GM12878 (cell line): ENCODE data around the gene TUBAL3. TPM values are rescaled to one million over a fixed set of nuclear protein-coding genes. Genes with fewer than 3 reads are reported as not detected.

ENCODE experiments used
- ATAC-seq: fragments of 200-7000 bp; cut with Tn5 transposase; 3 replicates; pipeline ENCODE4 v1.9.1; 2020; ENCODE audit warnings: mild to moderate bottlenecking, moderate library complexity
- BruUV-seq: library from RNA; stranded (reverse); fragments of 400-500 nt; replicated peaks from 2 replicates; lab custom pipeline; 2021; lab: Mats Ljungman, UMichigan
- CTCF ChIA-PET: fragments of 300-600 bp; sonication (Branson Sonifier 250); formaldehyde crosslinking; extraction: SDS; loops from one replicate; lab custom pipeline; 2021; ENCODE audit warnings: inconsistent platforms; lab: Yijun Ruan, JAX
- POLR2A ChIA-PET: fragments of 350-600 bp; formaldehyde crosslinking; extraction: SDS; loops from one replicate; lab custom pipeline; 2021; ENCODE audit warnings: inconsistent platforms; lab: Charles Lee
- RAD21 ChIA-PET: fragments of 300-600 bp; sonication (Branson Sonifier 250); formaldehyde crosslinking; loops from one replicate; lab custom pipeline; 2023; ENCODE audit warnings: antibody characterized with exemption; ENCODE audit not compliant: unreplicated experiment; lab: Charles Lee
- SMC1A ChIA-PET: fragments of 300-600 bp; sonication (Branson Sonifier 250); formaldehyde crosslinking; loops from one replicate; lab custom pipeline; 2023; ENCODE audit not compliant: unreplicated experiment, uncharacterized antibody; lab: Charles Lee
- DNase-seq: peaks from one replicate; pipeline ENCODE4 v3.0.0-alpha.2; 2011; ENCODE audit warnings: low read depth, low spot score
- FAIRE-seq: peaks from 3 replicates; lab custom pipeline; 2011; peaks lifted over from hg19 to GRCh38; lab: Jason Lieb, UNC
- H2AFZ ChIP-seq: 2 replicates; pipeline ENCODE4 v1.6.0; 2011; ENCODE audit warnings: low read depth, low read length, control low read depth; ENCODE audit not compliant: control insufficient read depth
- H3K27ac ChIP-seq: 2 replicates; pipeline ENCODE4 v1.5.1; 2011; ENCODE audit warnings: control low read depth; ENCODE audit not compliant: control insufficient read depth, insufficient read depth
- H3K27me3 ChIP-seq, 2 experiments: replicated peaks in 1 of 2; 2 replicates each; pipeline versions ENCODE4 v1.6.0 to v1.6.1; 2011; ENCODE audit warnings: low read length in 1 of 2; ENCODE audit not compliant: control insufficient read depth in 2 of 2, insufficient read depth in 2 of 2
- H3K36me3 ChIP-seq, 2 experiments: 2 replicates each; pipeline ENCODE4 v1.5.1; 2011; ENCODE audit warnings: low read length in 1 of 2; ENCODE audit not compliant: control insufficient read depth in 2 of 2, insufficient read depth in 2 of 2
- H3K4me1 ChIP-seq: 2 replicates; pipeline ENCODE4 v1.6.1; 2011; ENCODE audit warnings: mild to moderate bottlenecking, low read length, moderate library complexity, mixed read lengths; ENCODE audit not compliant: control insufficient read depth, insufficient read depth
- H3K4me2 ChIP-seq: 2 replicates; pipeline ENCODE4 v1.6.0; 2011; ENCODE audit warnings: control low read depth; ENCODE audit not compliant: control insufficient read depth, insufficient read depth
- H3K4me3 ChIP-seq: fragments of 200-600 bp; sonication (generic); 2 replicates; pipeline ENCODE4 v1.5.1; 2016
- H3K79me2 ChIP-seq: 2 replicates; pipeline ENCODE4 v1.6.0; 2011; ENCODE audit warnings: low read length; ENCODE audit not compliant: control insufficient read depth, insufficient read depth
- H3K9ac ChIP-seq: 2 replicates; pipeline ENCODE4 v1.8.0; 2011; ENCODE audit warnings: low read length, control low read depth, mixed read lengths; ENCODE audit not compliant: control insufficient read depth, insufficient read depth
- H3K9me3 ChIP-seq: replicated peaks from 3 replicates; pipeline ENCODE4 v1.5.1; 2011; ENCODE audit warnings: mild to moderate bottlenecking, low read length; ENCODE audit not compliant: control insufficient read depth, insufficient read depth
- H4K20me1 ChIP-seq: 2 replicates; pipeline ENCODE4 v1.6.0; 2011; ENCODE audit not compliant: control insufficient read depth, insufficient read depth
- BCL11A ChIP-seq: IDR thresholded peaks from 2 replicates; pipeline ENCODE4 v1.6.1; 2011; ENCODE audit warnings: low read depth, low read length
- BMI1 ChIP-seq: fragments of 450-650 bp; IDR thresholded peaks from 2 replicates; pipeline ENCODE4 v1.6.1; 2016; ENCODE audit warnings: mild to moderate bottlenecking, moderate library complexity, borderline replicate concordance
- CBX5 ChIP-seq: sonication (generic); IDR thresholded peaks from 2 replicates; pipeline ENCODE4 v1.6.1; 2016; ENCODE audit warnings: low read depth, moderate library complexity, mild to moderate bottlenecking, inconsistent platforms
- EP300 ChIP-seq, 2 experiments: fragments of 150-350 bp in 1 of 2; IDR thresholded peaks; 2 replicates each; pipeline ENCODE4 v1.6.1; 2011 to 2012; ENCODE audit warnings: low read depth in 2 of 2, low read length in 2 of 2, borderline replicate concordance in 1 of 2, improper control_type of control experiment in 1 of 2, inconsistent platforms in 1 of 2; ENCODE audit not compliant: control insufficient read depth in 1 of 2
- ESRRA ChIP-seq: IDR thresholded peaks from 2 replicates; pipeline ENCODE4 v1.6.1; 2012; ENCODE audit warnings: mild to moderate bottlenecking, low read length, improper control_type of control experiment
- IKZF1 ChIP-seq: fragments of 450-650 bp; conservative IDR thresholded peaks from 2 replicates; pipeline ENCODE4 v1.6.1; 2017; ENCODE audit warnings: antibody characterized with exemption, mild to moderate bottlenecking
- JUND ChIP-seq: IDR thresholded peaks from 2 replicates; pipeline ENCODE4 v1.6.1; 2012; ENCODE audit warnings: low read depth, mild to moderate bottlenecking, low read length, improper control_type of control experiment, moderate library complexity
- KDM1A ChIP-seq: fragments of 200-600 bp; sonication (generic); IDR thresholded peaks from 2 replicates; pipeline ENCODE4 v1.6.1; 2016; ENCODE audit warnings: borderline replicate concordance
- LARP7 ChIP-seq: fragments of 450-650 bp; IDR thresholded peaks from 2 replicates; pipeline ENCODE4 v1.6.1; 2017; ENCODE audit warnings: mild to moderate bottlenecking
- MEF2A ChIP-seq: IDR thresholded peaks from 2 replicates; pipeline ENCODE4 v1.6.1; 2011; ENCODE audit warnings: low read depth, mild to moderate bottlenecking, low read length, moderate library complexity; ENCODE audit not compliant: insufficient read depth
- TBL1XR1 ChIP-seq: IDR thresholded peaks from 2 replicates; pipeline ENCODE4 v1.6.1; 2012; ENCODE audit warnings: low read depth, low read length, improper control_type of control experiment
- TCF12 ChIP-seq: IDR thresholded peaks from 2 replicates; pipeline ENCODE4 v1.6.1; 2011; ENCODE audit warnings: low read depth, mild to moderate bottlenecking, low read length
- ZSCAN29 ChIP-seq: fragments of 450-650 bp; IDR thresholded peaks from 2 replicates; pipeline ENCODE4 v1.6.1; 2017; ENCODE audit warnings: mild to moderate bottlenecking, moderate library complexity
- WGBS: methylation state at CpG from one replicate; pipeline ENCODE4 v1.1.6; 2016; ENCODE audit warnings: low lambda C conversion rate; ENCODE audit not compliant: insufficient replicate concordance, insufficient coverage; ENCODE audit errors: missing lambda C conversion rate; 5-methylcytosine and 5-hydroxymethylcytosine counted together
- in situ Hi-C: fragments of 300-500 bp; cut with MboI; formaldehyde crosslinking; loops from 9 replicates; pipeline ENCODE4 v1.14.3; 2018; ENCODE audit warnings: mixed read lengths
- intact Hi-C: fragments of 100-400 bp; cut with micrococcal nuclease; formaldehyde crosslinking; loops from one replicate; pipeline ENCODE4 v1.14.2; 2022; ENCODE audit not compliant: unreplicated experiment
- polyA plus RNA-seq, 11 experiments: library from polyadenylated mRNA; depleted of rRNA in 4 of 11; unstranded in 6 of 11; stranded (reverse) in 5 of 11; fragments of >200 nt; fragmentation: Nextera tagmentation in 4 of 11; fragmentation: Illumina TruSeq in 1 of 11; extraction: Ambion mirVana in 4 of 11; extraction: Trizol in 1 of 11; gene quantifications; 1 replicate in 1 of 11; 2 replicates in 10 of 11; pipeline versions ENCODE4 v1.2.1 to v1.2.3, GENCODE V29; 2011 to 2016; ENCODE audit warnings: inconsistent platforms in 2 of 11, missing spikeins in 2 of 11, low read depth in 1 of 11
- total RNA-seq, 4 experiments: library from RNA; depleted of rRNA in 3 of 4; stranded (reverse); fragments of >200 nt in 3 of 4; fragmentation: Illumina TruSeq in 1 of 4; extraction: Trizol in 1 of 4; gene quantifications; 2 replicates each; pipeline versions ENCODE4 v1.2.1 to v1.2.3, GENCODE V29; 2013 to 2021
- TF ChIP-seq, protein P1 (sequence below): fragments of 450-650 bp; IDR thresholded peaks from 2 replicates; pipeline ENCODE4 v1.6.1; 2018; ENCODE audit warnings: borderline replicate concordance, mild to moderate bottlenecking; ENCODE audit not compliant: partially characterized antibody
- TF ChIP-seq, protein P2 (sequence below): fragments of 450-650 bp; formaldehyde crosslinking; IDR thresholded peaks from 2 replicates; pipeline ENCODE4 v1.4.0; 2022; ENCODE audit warnings: mild to moderate bottlenecking, moderate library complexity

Gene TUBAL3
- total and polyA plus RNA-seq, 10 of the 15 experiments (the other 5 are each of a cell fraction or from before 2014, with no cell fraction given) = 0.03 to 0.06 TPM; not detected in 8

DNA sequence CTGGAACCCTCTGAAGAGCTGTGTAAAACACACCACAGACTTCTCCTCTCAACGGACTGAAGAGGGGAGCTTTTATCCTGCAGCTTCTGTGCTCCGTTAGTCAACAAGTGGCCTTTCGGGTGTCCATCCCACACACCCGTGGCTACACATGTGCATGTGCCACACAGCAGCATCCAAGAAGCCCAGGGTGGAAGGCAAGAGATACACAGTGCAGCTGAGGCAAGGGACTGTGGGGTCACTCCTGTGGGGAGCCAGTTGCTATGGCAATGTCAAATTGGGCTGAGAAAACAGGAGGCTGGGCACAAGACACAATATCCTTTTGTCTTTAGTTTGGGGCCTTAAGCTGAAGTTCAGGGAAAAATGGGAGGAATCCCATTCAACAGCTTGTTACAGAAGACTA, 36.5 kb upstream of the TUBAL3 start (continued):
- TF ChIP-seq KDM1A = no peak
- no peak for TF ChIP-seq JUND

DNA sequence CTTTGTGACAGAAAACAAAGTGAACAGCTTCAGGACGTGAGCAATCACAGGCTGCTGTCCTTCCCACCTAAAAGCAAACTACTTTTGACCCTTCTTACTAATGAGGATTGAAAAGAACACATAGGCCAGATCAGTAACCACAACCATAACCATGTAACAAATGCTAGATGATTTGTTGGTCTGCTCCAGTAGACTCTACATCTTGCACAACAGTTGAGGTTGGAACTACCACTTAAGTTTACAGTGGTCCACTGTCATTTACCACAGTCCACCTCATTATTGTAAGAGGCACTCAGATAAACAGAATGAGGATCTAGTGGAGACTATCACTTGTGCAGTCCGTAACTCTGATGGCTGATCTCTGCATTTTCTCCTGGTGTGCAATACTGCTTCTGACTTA, 35.6 kb upstream of the TUBAL3 start:
- no peaks in the 10 kb centered on the region for H3K9me3 ChIP-seq
- CTCF ChIA-PET = interaction anchor here (1.5 to 18.0 kb wide), 6 partner anchors 8 to 186 kb away, joined by 5 to 535 read pairs (median 10); no protein-coding TSS in a partner anchor
- H4K20me1 ChIP-seq = 0 out of 2 replicates have a peak, but pooled peaks cover 2% of the 10 kb centered on the region
- H3K9ac ChIP-seq = no peak overlapping the region
- DNase-seq = no peak
- no peak for FAIRE-seq
- BruUV-seq = no TSS peak
- 97% methylated on average over 2 of the region's 2 CpGs for WGBS
- peaks cover 22% of the 10 kb centered on the region for H3K4me1 ChIP-seq
- no peaks in the 10 kb centered on the region for H3K79me2 ChIP-seq
- TF ChIP-seq ZSCAN29 (no peak), CBX5 (no peak), ESRRA (no peak), TCF12 (no peak), MEF2A (no peak), IKZF1 (no peak), EP300 (IDR thresholded peaks at IDR 0.05; ENCODE audit: borderline replicate concordance in 1 of 2, control insufficient read depth in 1 of 2, low read depth in 2 of 2, low read length in 2 of 2) (no peak), BCL11A (no peak), BMI1 (no peak), TBL1XR1 (no peak), LARP7 (no peak)
- TF ChIP-seq, protein P1, sequence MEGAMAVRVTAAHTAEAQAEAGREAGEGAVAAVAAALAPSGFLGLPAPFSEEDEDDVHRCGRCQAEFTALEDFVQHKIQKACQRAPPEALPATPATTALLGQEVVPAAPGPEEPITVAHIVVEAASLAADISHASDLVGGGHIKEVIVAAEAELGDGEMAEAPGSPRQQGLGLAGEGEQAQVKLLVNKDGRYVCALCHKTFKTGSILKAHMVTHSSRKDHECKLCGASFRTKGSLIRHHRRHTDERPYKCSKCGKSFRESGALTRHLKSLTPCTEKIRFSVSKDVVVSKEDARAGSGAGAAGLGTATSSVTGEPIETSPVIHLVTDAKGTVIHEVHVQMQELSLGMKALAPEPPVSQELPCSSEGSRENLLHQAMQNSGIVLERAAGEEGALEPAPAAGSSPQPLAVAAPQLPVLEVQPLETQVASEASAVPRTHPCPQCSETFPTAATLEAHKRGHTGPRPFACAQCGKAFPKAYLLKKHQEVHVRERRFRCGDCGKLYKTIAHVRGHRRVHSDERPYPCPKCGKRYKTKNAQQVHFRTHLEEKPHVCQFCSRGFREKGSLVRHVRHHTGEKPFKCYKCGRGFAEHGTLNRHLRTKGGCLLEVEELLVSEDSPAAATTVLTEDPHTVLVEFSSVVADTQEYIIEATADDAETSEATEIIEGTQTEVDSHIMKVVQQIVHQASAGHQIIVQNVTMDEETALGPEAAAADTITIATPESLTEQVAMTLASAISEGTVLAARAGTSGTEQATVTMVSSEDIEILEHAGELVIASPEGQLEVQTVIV = no peak
- TF ChIP-seq, protein P2, sequence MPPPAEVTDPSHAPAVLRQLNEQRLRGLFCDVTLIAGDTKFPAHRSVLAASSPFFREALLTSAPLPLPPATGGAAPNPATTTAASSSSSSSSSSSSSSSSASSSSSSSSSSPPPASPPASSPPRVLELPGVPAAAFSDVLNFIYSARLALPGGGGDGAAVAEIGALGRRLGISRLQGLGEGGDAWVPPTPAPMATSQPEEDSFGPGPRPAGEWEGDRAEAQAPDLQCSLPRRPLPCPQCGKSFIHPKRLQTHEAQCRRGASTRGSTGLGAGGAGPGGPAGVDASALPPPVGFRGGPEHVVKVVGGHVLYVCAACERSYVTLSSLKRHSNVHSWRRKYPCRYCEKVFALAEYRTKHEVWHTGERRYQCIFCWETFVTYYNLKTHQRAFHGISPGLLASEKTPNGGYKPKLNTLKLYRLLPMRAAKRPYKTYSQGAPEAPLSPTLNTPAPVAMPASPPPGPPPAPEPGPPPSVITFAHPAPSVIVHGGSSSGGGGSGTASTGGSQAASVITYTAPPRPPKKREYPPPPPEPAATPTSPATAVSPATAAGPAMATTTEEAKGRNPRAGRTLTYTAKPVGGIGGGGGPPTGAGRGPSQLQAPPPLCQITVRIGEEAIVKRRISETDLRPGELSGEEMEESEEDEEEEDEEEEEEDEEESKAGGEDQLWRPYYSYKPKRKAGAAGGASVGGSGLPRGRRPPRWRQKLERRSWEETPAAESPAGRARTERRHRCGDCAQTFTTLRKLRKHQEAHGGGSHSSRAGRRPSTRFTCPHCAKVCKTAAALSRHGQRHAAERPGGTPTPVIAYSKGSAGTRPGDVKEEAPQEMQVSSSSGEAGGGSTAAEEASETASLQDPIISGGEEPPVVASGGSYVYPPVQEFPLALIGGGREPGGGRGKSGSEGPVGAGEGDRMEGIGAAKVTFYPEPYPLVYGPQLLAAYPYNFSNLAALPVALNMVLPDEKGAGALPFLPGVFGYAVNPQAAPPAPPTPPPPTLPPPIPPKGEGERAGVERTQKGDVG (CRISPR knock-in tag) = no peak
- intact Hi-C loops (loop anchor here (5.0 to 10.0 kb wide), 2 partner anchors 167 to 425 kb away; no protein-coding TSS in a partner anchor), in situ Hi-C loops (loop anchor here (5.0 kb wide), 3 partner anchors 142 to 432 kb away; no protein-coding TSS in a partner anchor)
- no peak overlapping the region for H3K27ac ChIP-seq
- SMC1A ChIA-PET = interaction anchor here (0.6 to 6.3 kb wide), 3 partner anchors 16 to 184 kb away, joined by 4 to 129 read pairs (median 4); no protein-coding TSS in a partner anchor
- no peak overlapping the region for H3K4me3 ChIP-seq
- ATAC-seq = no peak
- H3K36me3 ChIP-seq = no peaks in the 10 kb centered on the region; a peak in 1 of 4 replicates
- RAD21 ChIA-PET = interaction anchor here (1.5 to 11.0 kb wide), 2 partner anchors 182 to 190 kb away, joined by 5 to 136 read pairs; no protein-coding TSS in a partner anchor
- H3K4me2 ChIP-seq = no peak overlapping the region
- POLR2A ChIA-PET = no interaction called here
- H3K27me3 ChIP-seq = no peaks in the 10 kb centered on the region
- no peak overlapping the region for H2AFZ ChIP-seq
